Esophagus squamous epithelium (tissue), 4 donors: ENCODE measurements around the gene ZNF746.

ENCODE experiments used
- CTCF ChIP-seq, 6 experiments: fragments of 450-650 bp in 4 of 6; fragments of 200-600 bp in 2 of 6; sonication (generic) in 2 of 6; IDR thresholded peaks; one replicate each; pipeline ENCODE4 v1.5.1; 2016 to 2019; ENCODE audit warnings: antibody characterized with exemption in 6 of 6, mild to moderate bottlenecking in 4 of 6, moderate library complexity in 4 of 6
- POLR2A ChIP-seq, 4 donors: fragments of 450-650 bp; IDR thresholded peaks; one replicate each; pipeline ENCODE4 v1.6.1; 2017; ENCODE audit warnings: antibody characterized with exemption in 4 of 4, mild to moderate bottlenecking in 4 of 4, moderate library complexity in 3 of 4

GRCh38 chr7:149500910-149501309, 3.3 kb upstream of the ZNF746 start:
- TF ChIP-seq POLR2A (IDR thresholded peaks at IDR 0.05) (no peak), CTCF (IDR thresholded peaks at IDR 0.05) (no peak)
